SK-N-SH treated with all-trans-retinoic acid at 6 μM for 48 hours (cell line): ENCODE measurements around the gene CWC15.
"Not testable (repeated sequence)": the region's sequence is repeated elsewhere in the genome, so short reads cannot be mapped to it uniquely, and the experiment has no call there.

Experiments used
- ATAC-seq: fragments of 200-7000 bp; cut with Tn5 transposase; 3 replicates; pipeline ENCODE4 v1.9.1; 2020; ENCODE audit warnings: mild to moderate bottlenecking, moderate library complexity
- ARNTL ChIP-seq: fragments of 450-650 bp; formaldehyde crosslinking; IDR thresholded peaks from 2 replicates; pipeline ENCODE4 v1.5.0; 2020; ENCODE audit warnings: low read depth, mild to moderate bottlenecking, moderate library complexity, borderline replicate concordance
- BACH2 ChIP-seq: fragments of 250-450 bp; sonication (Bioruptor Pico); IDR thresholded peaks from 2 replicates; pipeline ENCODE4 v1.9.0; 2021; ENCODE audit warnings: mild to moderate bottlenecking, borderline replicate concordance
- CSDC2 ChIP-seq: fragments of 250-450 bp; sonication (Bioruptor Pico); IDR thresholded peaks from 2 replicates; pipeline ENCODE4 v1.5.0; 2020; ENCODE audit warnings: mild to moderate bottlenecking, moderate library complexity
- ESRRG ChIP-seq: fragments of 250-450 bp; sonication (Bioruptor Pico); IDR thresholded peaks from 2 replicates; pipeline ENCODE4 v1.6.1; 2021; ENCODE audit warnings: mild to moderate bottlenecking
- GLIS3 ChIP-seq: fragments of 250-450 bp; sonication (Bioruptor Pico); IDR thresholded peaks from 2 replicates; pipeline ENCODE4 v1.5.0; 2020; ENCODE audit warnings: mild to moderate bottlenecking, moderate library complexity
- ISL1 ChIP-seq: fragments of 250-450 bp; sonication (Bioruptor Pico); IDR thresholded peaks from 2 replicates; pipeline ENCODE4 v2.1.2; 2022; ENCODE audit warnings: mild to moderate bottlenecking, moderate library complexity
- OSR1 ChIP-seq: fragments of 250-450 bp; sonication (Bioruptor Pico); IDR thresholded peaks from 2 replicates; pipeline ENCODE4 v1.8.0; 2022; ENCODE audit warnings: moderate library complexity, mild to moderate bottlenecking, inconsistent platforms
- PPARA ChIP-seq: fragments of 250-450 bp; sonication (Bioruptor Pico); IDR thresholded peaks from 2 replicates; pipeline ENCODE4 v1.5.0; 2020; ENCODE audit warnings: mild to moderate bottlenecking, borderline replicate concordance
- RARB ChIP-seq: fragments of 250-450 bp; sonication (Bioruptor Pico); IDR thresholded peaks from 2 replicates; pipeline ENCODE4 v1.8.0; 2021; ENCODE audit warnings: mild to moderate bottlenecking, moderate library complexity
- SNAI2 ChIP-seq: fragments of 250-450 bp; sonication (Bioruptor Pico); IDR thresholded peaks from 2 replicates; pipeline ENCODE4 v1.5.0; 2020; ENCODE audit warnings: mild to moderate bottlenecking, moderate library complexity
- TCF4 ChIP-seq: fragments of 250-450 bp; sonication (Bioruptor Pico); IDR thresholded peaks from 2 replicates; pipeline ENCODE4 v1.8.0; 2021; ENCODE audit warnings: mild to moderate bottlenecking, moderate library complexity, borderline replicate concordance
- TOX ChIP-seq: fragments of 250-450 bp; sonication (Bioruptor Pico); IDR thresholded peaks from 2 replicates; pipeline ENCODE4 v1.8.0; 2021; ENCODE audit warnings: mild to moderate bottlenecking, moderate library complexity, borderline replicate concordance
- ZFP30 ChIP-seq: fragments of 450-650 bp; formaldehyde crosslinking; IDR thresholded peaks from 2 replicates; pipeline ENCODE4 v1.5.0; 2022; ENCODE audit warnings: mild to moderate bottlenecking, moderate library complexity
- ZNF565 ChIP-seq: fragments of 450-650 bp; formaldehyde crosslinking; conservative IDR thresholded peaks from 2 replicates; pipeline ENCODE4 v1.5.0; 2020; ENCODE audit warnings: low read depth, mild to moderate bottlenecking, moderate library complexity
- ZNF70 ChIP-seq: fragments of 450-650 bp; formaldehyde crosslinking; IDR thresholded peaks from 2 replicates; pipeline ENCODE4 v1.5.0; 2020; ENCODE audit warnings: mild to moderate bottlenecking, moderate library complexity
- ZNF8 ChIP-seq: fragments of 450-650 bp; formaldehyde crosslinking; IDR thresholded peaks from 2 replicates; pipeline ENCODE4 v1.5.0; 2020; ENCODE audit warnings: mild to moderate bottlenecking, moderate library complexity
- TF ChIP-seq, protein P1 (sequence below): fragments of 250-450 bp; sonication (Bioruptor Pico); IDR thresholded peaks from 2 replicates; pipeline ENCODE4 v1.5.0; 2020; ENCODE audit warnings: mild to moderate bottlenecking, moderate library complexity
- TF ChIP-seq, protein P2 (sequence below): fragments of 250-450 bp; sonication (Bioruptor Pico); IDR thresholded peaks from 2 replicates; pipeline ENCODE4 v1.8.0; 2021; ENCODE audit warnings: low read depth, mild to moderate bottlenecking, moderate library complexity, borderline replicate concordance
- TF ChIP-seq, protein P3 (sequence below): fragments of 250-450 bp; sonication (Bioruptor Pico); IDR thresholded peaks from 2 replicates; pipeline ENCODE4 v1.8.0; 2020; ENCODE audit warnings: mild to moderate bottlenecking, moderate library complexity, borderline replicate concordance
- TF ChIP-seq, protein P4 (sequence below): fragments of 250-450 bp; sonication (Bioruptor Pico); IDR thresholded peaks from 2 replicates; pipeline ENCODE4 v1.5.1; 2021; ENCODE audit warnings: mild to moderate bottlenecking, moderate library complexity

CWC15 gene

DNA sequence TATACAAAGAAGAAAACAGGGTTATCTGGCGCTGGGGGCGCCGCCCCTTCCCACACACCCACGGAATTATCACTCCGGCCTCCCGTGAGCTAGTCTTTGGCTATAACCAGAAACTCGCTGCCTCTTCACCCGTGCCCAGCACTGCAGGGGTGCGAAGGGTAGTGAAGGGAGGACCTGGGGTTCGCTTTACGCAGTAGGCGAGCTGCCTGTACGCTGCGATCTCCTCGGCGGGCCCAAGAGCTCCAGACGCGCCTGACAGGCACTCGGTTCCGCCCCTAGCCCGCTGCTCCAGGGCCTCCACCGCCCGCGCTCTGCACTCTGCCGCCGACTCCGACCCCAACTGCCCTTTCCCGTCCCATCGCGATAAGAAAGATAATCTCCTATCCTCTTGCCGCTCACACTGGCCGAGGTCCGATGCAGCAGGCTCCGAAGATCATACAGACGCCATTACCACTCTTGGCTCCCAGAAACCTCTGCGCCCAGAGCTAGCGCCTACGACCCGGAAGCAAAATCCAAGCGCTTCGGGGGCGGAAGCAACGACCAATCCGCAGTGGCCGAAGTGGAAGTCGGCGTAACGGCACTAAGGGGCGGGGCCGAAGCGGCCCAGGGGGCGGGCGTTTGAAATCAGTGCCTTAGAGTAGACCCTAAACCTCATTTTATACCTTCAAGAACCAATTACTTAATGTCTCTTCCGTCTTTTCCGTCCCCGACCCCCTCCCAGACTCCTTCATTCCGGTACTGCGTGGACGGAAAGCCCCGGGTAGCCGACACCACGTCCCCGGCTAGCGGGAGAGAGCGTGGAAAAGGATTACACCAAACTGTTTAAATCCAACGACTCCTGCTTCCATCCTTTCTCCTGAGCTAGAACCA, at the start of gene CWC15, which contains the start of gene KDM4D:
Gene CWC15, minus strand, starts transcription at position 458 of the 870 bp plus-strand sequence. CDS start 1,371 bp downstream, outside the sequence.
Gene KDM4D, plus strand, starts transcription at position 611 of the 870 bp plus-strand sequence. CDS start 23,664 bp downstream, outside the sequence.
- peak; percentile 100 for ATAC-seq
- TF ChIP-seq SNAI2 (CRISPR knock-in tag) (no peak), RARB (CRISPR knock-in tag) (no peak), GLIS3 (CRISPR knock-in tag) (no peak), TOX (CRISPR knock-in tag) (no peak), TCF4 (no peak), ZFP30 (CRISPR knock-in tag) (no peak), CSDC2 (CRISPR knock-in tag) (no peak), BACH2 (CRISPR knock-in tag) (no peak), ZNF8 (CRISPR knock-in tag) (no peak), ESRRG (CRISPR knock-in tag) (no peak)
- TF ChIP-seq, protein P1, sequence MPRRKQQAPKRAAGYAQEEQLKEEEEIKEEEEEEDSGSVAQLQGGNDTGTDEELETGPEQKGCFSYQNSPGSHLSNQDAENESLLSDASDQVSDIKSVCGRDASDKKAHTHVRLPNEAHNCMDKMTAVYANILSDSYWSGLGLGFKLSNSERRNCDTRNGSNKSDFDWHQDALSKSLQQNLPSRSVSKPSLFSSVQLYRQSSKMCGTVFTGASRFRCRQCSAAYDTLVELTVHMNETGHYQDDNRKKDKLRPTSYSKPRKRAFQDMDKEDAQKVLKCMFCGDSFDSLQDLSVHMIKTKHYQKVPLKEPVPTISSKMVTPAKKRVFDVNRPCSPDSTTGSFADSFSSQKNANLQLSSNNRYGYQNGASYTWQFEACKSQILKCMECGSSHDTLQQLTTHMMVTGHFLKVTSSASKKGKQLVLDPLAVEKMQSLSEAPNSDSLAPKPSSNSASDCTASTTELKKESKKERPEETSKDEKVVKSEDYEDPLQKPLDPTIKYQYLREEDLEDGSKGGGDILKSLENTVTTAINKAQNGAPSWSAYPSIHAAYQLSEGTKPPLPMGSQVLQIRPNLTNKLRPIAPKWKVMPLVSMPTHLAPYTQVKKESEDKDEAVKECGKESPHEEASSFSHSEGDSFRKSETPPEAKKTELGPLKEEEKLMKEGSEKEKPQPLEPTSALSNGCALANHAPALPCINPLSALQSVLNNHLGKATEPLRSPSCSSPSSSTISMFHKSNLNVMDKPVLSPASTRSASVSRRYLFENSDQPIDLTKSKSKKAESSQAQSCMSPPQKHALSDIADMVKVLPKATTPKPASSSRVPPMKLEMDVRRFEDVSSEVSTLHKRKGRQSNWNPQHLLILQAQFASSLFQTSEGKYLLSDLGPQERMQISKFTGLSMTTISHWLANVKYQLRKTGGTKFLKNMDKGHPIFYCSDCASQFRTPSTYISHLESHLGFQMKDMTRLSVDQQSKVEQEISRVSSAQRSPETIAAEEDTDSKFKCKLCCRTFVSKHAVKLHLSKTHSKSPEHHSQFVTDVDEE (CRISPR knock-in tag), result no peak
- TF ChIP-seq, protein P2, sequence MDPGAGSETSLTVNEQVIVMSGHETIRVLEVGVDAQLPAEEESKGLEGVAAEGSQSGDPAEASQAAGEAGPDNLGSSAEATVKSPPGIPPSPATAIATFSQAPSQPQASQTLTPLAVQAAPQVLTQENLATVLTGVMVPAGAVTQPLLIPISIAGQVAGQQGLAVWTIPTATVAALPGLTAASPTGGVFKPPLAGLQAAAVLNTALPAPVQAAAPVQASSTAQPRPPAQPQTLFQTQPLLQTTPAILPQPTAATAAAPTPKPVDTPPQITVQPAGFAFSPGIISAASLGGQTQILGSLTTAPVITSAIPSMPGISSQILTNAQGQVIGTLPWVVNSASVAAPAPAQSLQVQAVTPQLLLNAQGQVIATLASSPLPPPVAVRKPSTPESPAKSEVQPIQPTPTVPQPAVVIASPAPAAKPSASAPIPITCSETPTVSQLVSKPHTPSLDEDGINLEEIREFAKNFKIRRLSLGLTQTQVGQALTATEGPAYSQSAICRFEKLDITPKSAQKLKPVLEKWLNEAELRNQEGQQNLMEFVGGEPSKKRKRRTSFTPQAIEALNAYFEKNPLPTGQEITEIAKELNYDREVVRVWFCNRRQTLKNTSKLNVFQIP (CRISPR knock-in tag), result no peak
- TF ChIP-seq, protein P3, sequence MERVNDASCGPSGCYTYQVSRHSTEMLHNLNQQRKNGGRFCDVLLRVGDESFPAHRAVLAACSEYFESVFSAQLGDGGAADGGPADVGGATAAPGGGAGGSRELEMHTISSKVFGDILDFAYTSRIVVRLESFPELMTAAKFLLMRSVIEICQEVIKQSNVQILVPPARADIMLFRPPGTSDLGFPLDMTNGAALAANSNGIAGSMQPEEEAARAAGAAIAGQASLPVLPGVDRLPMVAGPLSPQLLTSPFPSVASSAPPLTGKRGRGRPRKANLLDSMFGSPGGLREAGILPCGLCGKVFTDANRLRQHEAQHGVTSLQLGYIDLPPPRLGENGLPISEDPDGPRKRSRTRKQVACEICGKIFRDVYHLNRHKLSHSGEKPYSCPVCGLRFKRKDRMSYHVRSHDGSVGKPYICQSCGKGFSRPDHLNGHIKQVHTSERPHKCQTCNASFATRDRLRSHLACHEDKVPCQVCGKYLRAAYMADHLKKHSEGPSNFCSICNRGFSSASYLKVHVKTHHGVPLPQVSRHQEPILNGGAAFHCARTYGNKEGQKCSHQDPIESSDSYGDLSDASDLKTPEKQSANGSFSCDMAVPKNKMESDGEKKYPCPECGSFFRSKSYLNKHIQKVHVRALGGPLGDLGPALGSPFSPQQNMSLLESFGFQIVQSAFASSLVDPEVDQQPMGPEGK (CRISPR knock-in tag), result no peak
- TF ChIP-seq, protein P4, sequence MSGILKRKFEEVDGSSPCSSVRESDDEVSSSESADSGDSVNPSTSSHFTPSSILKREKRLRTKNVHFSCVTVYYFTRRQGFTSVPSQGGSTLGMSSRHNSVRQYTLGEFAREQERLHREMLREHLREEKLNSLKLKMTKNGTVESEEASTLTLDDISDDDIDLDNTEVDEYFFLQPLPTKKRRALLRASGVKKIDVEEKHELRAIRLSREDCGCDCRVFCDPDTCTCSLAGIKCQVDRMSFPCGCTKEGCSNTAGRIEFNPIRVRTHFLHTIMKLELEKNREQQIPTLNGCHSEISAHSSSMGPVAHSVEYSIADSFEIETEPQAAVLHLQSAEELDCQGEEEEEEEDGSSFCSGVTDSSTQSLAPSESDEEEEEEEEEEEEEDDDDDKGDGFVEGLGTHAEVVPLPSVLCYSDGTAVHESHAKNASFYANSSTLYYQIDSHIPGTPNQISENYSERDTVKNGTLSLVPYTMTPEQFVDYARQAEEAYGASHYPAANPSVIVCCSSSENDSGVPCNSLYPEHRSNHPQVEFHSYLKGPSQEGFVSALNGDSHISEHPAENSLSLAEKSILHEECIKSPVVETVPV (CRISPR knock-in tag), result no peak
- TF ChIP-seq, all 23 proteins: peak for 0

DNA sequence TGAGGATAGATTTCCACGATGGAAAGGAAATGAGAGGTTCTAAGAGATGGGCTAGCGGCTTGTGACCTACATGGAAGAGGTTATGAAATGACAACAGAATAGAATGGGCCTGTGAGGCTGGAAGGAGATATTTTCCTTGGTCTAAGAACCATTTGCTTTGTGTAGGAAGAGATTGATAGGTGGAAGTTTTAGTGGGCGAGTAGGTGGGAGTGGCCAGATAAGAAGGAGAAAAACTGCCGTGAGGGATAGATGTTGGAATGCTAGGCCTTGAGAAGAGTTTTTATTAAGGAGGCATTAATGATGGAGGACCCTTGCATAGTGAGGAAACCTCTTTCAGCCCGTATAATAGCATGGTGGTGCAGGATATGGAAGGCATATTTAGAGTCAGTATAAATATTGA, 48.1 kb upstream of the CWC15 start:
- ATAC-seq, result not testable (repeated sequence)

DNA sequence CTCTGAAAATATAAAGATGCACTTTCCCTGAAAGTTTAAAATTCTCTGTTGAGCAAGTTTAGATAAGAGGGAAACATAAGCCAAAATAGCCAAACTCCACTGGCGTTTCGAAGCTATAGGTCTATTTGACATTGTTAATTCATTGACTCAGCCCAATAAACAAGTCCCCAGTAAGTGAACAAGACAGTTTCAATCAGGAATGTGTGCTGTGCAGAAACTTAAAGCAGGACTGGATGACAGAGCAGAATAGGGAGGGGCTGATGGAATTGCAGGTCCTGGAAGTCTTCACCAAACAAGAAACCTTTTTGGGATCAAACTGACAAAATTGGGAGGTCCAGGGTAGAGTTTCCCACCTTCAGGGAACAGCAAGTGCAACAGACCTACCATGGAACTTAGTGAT, 42.8 kb upstream of the CWC15 start:
- TF ChIP-seq ZNF565, result no peak
- no peak for TF ChIP-seq ARNTL
- ATAC-seq, result no peak

DNA sequence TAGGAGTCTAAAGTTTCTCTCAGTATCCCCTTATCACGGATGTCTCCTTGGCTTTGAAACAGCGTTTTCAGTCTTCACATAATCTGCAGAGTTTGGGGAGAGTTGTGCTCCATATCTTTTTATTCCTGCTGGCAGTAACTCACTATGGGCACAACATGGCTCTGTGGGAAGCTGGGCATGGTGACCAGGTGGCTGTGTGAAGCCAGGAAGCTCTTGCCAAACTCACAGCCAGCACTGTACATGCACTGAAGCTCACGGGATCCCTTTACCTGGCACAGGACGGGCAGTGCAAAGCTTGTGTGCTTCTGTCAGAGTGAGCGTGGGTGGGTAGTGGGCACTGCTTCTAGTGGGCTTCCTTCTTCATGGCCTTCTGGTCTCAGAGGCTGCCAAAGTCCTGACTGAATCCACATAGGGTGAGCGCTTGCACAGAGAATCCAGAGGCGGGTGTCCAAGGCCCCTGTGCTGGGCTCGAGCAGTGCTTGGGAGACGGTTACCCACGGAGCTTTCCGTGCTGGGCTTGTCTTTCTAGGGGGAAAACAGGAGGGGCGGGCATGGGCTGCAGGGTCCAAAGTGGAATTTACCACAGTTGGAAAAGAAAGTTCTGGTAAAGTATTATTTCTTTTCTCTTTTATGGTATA, 40.9 kb upstream of the CWC15 start:
- ATAC-seq, result no peak
- TF ChIP-seq RARB (CRISPR knock-in tag), result no peak
- no peak for TF ChIP-seq ZNF8 (CRISPR knock-in tag)
- no peak for TF ChIP-seq SNAI2 (CRISPR knock-in tag)
- no peak for TF ChIP-seq TOX (CRISPR knock-in tag)
- TF ChIP-seq CSDC2 (CRISPR knock-in tag), result no peak
- TF ChIP-seq, protein P4 (CRISPR knock-in tag), result no peak
- no peak for TF ChIP-seq OSR1 (CRISPR knock-in tag)
- TF ChIP-seq PPARA (CRISPR knock-in tag), result no peak
- no peak for TF ChIP-seq ISL1
- TF ChIP-seq ZNF70, result no peak
- TF ChIP-seq BACH2 (CRISPR knock-in tag), result no peak
- no peak for TF ChIP-seq ZNF565
- TF ChIP-seq, protein P3 (CRISPR knock-in tag), result no peak
- TF ChIP-seq, protein P2 (CRISPR knock-in tag), result no peak
- no peak for TF ChIP-seq ZFP30 (CRISPR knock-in tag)
